Gastrocnemius medialis (tissue), 4 donors: ENCODE results near the gene IDS.

Experiments used
- CTCF ChIP-seq, 5 experiments: fragments of 450-650 bp in 3 of 5; fragments of 200-600 bp in 2 of 5; sonication (generic) in 2 of 5; IDR thresholded peaks in 4 of 5; conservative IDR thresholded peaks in 1 of 5; 1 replicate in 4 of 5; 2 replicates in 1 of 5; pipeline ENCODE4 v1.5.1; 2016 to 2019; ENCODE audit warnings: antibody characterized with exemption in 5 of 5, mild to moderate bottlenecking in 3 of 5, moderate library complexity in 3 of 5
- POLR2A ChIP-seq, 2 donors: fragments of 450-650 bp; IDR thresholded peaks; one replicate each; pipeline ENCODE4 v1.6.1; 2017; ENCODE audit warnings: antibody characterized with exemption in 2 of 2, mild to moderate bottlenecking in 2 of 2, moderate library complexity in 2 of 2

- TF ChIP-seq CTCF (IDR thresholded peaks at IDR 0.05 in 4 of 5, conservative IDR thresholded peaks at IDR 0.05 in 1 of 5) (no peak), POLR2A (IDR thresholded peaks at IDR 0.05) (no peak)
Observed at GRCh38 chrX:149541521-149542047, 36.5 kb upstream of the IDS start.
